BLaER1 (cell line): ENCODE results near the gene C11orf24.

Experiments
- H3K27ac ChIP-seq: shearing (Covaris generic); formaldehyde crosslinking; 2 replicates; pipeline ENCODE4 v1.8.1; 2022
- H3K27me3 ChIP-seq: shearing (Covaris generic); formaldehyde crosslinking; 2 replicates; pipeline ENCODE4 v1.8.1; 2022
- H3K36me3 ChIP-seq: shearing (Covaris generic); formaldehyde crosslinking; 2 replicates; pipeline ENCODE4 v1.8.1; 2022
- H3K4me1 ChIP-seq: shearing (Covaris generic); formaldehyde crosslinking; 2 replicates; pipeline ENCODE4 v1.8.1; 2022
- H3K4me2 ChIP-seq: shearing (Covaris generic); formaldehyde crosslinking; 2 replicates; pipeline ENCODE4 v1.8.1; 2022
- H3K4me3 ChIP-seq: shearing (Covaris generic); formaldehyde crosslinking; 2 replicates; pipeline ENCODE4 v1.8.1; 2022
- H3K9ac ChIP-seq: shearing (Covaris generic); formaldehyde crosslinking; 2 replicates; pipeline ENCODE4 v1.8.1; 2022
- H3K9me3 ChIP-seq: shearing (Covaris generic); formaldehyde crosslinking; 2 replicates; pipeline ENCODE4 v1.8.1; 2022
- H4K20me1 ChIP-seq: shearing (Covaris generic); formaldehyde crosslinking; 2 replicates; pipeline ENCODE4 v1.8.1; 2022
- Cebpa-rat ChIP-seq: shearing (Covaris generic); IDR thresholded peaks from 2 replicates; pipeline ENCODE4 v1.8.1; 2022

C11orf24 gene

DNA sequence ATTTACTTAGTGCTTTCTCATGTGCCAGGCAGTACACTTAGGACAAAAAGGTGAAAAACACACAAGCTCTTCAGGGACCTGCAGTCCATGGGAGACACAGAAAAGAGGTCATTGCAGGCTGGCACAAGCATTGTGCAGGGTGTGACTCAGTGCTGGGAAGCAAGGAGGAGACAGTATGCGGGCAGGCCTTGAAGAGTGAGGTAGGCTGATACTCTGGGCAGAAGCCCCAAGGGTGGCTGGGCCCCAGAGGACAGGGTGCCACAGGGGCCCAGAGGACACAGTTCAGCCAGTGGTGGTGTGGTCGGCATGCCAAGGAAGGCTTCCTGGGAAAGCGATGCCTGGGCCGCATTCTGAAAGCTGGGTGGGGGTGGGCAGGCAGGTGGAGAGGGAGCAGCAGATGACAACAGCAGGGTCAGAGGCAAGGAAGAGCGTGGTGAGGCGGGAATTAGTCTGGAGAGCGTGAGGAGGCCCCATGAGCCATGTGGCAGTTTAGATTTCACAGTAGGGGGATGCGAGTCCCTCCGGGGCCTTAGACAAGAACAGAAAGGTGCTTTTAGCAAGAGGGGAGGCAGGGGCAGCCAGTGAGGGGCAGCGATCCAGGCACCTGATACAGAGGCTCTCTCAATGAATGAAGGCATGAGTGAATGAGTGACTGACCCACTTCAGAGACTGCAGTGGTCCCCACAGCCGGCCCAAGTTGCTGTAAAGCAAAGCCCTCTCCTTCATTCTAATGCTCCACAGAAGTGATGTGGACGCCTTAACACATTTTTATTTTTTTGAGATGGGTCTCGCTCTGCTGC, 6.8 kb downstream of the C11orf24 start:
- peaks cover 72% of the 10 kb centered on the region for H3K36me3 ChIP-seq
- H3K4me2 ChIP-seq, result peak overlapping the region; percentile 79
- no peak for TF ChIP-seq Cebpa-rat
- no peak overlapping the region for H3K9ac ChIP-seq
- H3K27ac ChIP-seq, result peak overlapping the region; percentile 89
- H4K20me1 ChIP-seq, result no peaks in the 10 kb centered on the region
- no peaks in the 10 kb centered on the region for H3K27me3 ChIP-seq
- H3K4me1 ChIP-seq, result peaks cover 51% of the 10 kb centered on the region
- H3K4me3 ChIP-seq, result no peak overlapping the region
- no peaks in the 10 kb centered on the region for H3K9me3 ChIP-seq

DNA sequence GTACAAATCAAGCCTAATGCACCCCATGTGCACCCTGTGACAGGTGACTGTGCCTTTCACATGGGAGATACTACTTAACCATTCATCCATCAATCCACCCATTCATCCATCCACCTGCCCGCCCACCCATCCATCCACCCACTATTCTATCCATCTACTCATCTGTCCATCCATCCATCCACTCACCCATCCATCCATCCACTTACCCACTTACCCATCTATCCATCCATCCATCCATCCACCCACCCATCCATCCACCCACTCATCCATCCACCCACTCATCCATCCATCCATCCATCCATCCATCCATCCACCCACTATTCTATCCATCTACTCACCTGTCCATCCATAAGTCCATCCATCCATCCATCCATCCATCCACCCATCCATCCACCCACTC, 7.5 kb downstream of the C11orf24 start:
- H3K4me1 ChIP-seq, result peaks cover 44% of the 10 kb centered on the region
- H3K27ac ChIP-seq, result no peak overlapping the region
- no peak overlapping the region for H3K9ac ChIP-seq
- H3K4me2 ChIP-seq, result no peak overlapping the region
- no peaks in the 10 kb centered on the region for H3K27me3 ChIP-seq
- TF ChIP-seq Cebpa-rat, result no peak
- H3K9me3 ChIP-seq, result no peaks in the 10 kb centered on the region
- H3K4me3 ChIP-seq, result no peak overlapping the region
- peaks cover 79% of the 10 kb centered on the region for H3K36me3 ChIP-seq
- H4K20me1 ChIP-seq, result no peaks in the 10 kb centered on the region

DNA sequence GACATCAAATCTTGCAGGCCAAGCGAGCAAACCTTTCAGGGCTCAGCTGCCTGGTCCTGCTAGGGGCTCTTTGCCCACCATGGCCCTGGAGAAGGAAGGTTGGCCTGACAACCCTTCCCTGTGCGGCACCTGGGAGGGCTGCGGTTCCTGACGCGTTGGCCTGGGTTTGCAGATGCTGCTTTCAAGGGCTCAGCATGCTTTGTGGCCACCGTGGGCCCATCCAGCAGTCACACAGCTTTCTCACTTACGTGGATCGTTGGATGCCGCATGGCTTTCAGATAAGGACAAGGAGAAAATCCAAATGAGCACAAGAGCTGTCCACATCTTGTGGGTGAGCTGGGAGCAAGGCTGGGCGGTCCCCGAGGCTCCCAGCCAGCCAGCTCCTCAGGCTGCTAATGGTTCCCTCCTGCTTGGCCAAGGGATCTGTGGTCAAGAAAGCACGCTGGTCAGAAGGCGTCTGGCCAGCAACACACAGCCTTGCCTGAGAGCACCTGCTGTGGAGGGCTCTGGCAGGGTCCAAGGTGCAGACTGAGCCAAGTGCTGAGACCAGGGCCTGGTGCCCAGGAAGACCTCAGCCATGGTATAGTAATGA, 8.2 kb downstream of the C11orf24 start:
- Histone ChIP-seq H3K4me3 (no peak overlapping the region), H3K9me3 (no peaks in the 10 kb centered on the region), H3K4me2 (no peak overlapping the region), H3K9ac (no peak overlapping the region), H4K20me1 (no peaks in the 10 kb centered on the region), H3K27ac (no peak overlapping the region), H3K27me3 (no peaks in the 10 kb centered on the region), H3K36me3 (peaks cover 79% of the 10 kb centered on the region), H3K4me1 (peaks cover 38% of the 10 kb centered on the region)
- no peak for TF ChIP-seq Cebpa-rat

DNA sequence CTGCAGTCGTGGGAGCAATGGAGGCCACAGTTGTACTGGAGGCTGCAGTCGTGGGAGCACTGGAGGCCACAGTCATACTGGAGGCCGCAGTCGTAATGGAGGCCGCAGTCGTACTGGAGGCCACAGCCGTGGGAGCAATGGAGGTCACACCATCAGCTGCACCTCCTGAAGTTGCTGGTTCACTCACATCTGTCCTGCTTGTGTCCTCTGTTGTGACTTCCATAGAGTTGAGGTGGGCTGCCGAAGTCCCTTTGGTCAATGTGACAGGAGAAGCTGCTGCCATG, 9.3 kb downstream of the C11orf24 start:
- no peak overlapping the region for H3K27ac ChIP-seq
- TF ChIP-seq Cebpa-rat, result no peak
- H3K9me3 ChIP-seq, result no peaks in the 10 kb centered on the region
- H3K9ac ChIP-seq, result no peak overlapping the region
- H3K4me3 ChIP-seq, result no peak overlapping the region
- H4K20me1 ChIP-seq, result no peaks in the 10 kb centered on the region
- no peaks in the 10 kb centered on the region for H3K27me3 ChIP-seq
- peaks cover 72% of the 10 kb centered on the region for H3K36me3 ChIP-seq
- peaks cover 39% of the 10 kb centered on the region for H3K4me1 ChIP-seq
- H3K4me2 ChIP-seq, result no peak overlapping the region

DNA sequence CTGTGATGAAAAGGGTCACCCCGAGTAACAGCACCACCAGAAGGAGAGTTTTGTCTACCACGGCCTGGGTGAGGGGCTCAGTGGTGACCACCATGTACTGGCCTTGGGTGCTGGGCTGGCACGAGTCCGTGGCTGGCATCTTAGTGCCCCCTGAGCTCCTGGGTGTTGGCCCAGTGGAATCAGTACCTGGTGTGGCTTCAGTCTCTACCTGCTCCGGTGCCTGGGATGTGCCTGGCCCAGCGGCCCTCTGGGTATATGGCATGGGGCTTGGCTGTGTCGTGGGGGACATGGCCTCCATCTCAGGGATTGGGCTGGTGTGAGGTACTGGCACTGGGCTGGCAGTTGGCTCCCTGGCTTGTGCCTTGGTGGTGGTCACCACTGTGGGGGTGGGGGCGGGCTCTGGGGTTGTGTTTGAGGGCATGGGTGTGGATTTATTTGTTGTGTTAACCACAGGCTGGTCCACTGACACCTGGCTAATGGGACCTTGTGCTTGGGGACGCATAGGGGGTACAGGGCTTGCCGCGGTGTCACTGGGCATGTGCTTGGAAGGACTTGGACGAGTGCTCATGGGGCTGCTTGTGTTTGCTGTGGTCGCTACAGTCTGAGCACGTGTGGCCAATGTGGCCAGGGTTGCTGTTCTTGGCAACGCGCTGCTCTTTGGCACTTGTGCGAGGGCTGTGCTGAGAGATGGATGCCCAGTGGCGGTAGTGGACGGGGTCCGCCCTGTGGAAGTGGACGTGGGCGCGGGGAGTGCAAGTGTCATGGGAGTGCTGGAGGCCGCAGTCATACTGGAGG, 9.8 kb downstream of the C11orf24 start:
- Histone ChIP-seq H3K36me3 (peaks cover 66% of the 10 kb centered on the region), H3K27me3 (no peaks in the 10 kb centered on the region), H3K4me2 (no peak overlapping the region), H3K4me1 (peaks cover 39% of the 10 kb centered on the region), H3K4me3 (no peak overlapping the region), H3K9ac (no peak overlapping the region), H4K20me1 (no peaks in the 10 kb centered on the region), H3K9me3 (no peaks in the 10 kb centered on the region), H3K27ac (no peak overlapping the region)
- no peak for TF ChIP-seq Cebpa-rat

DNA sequence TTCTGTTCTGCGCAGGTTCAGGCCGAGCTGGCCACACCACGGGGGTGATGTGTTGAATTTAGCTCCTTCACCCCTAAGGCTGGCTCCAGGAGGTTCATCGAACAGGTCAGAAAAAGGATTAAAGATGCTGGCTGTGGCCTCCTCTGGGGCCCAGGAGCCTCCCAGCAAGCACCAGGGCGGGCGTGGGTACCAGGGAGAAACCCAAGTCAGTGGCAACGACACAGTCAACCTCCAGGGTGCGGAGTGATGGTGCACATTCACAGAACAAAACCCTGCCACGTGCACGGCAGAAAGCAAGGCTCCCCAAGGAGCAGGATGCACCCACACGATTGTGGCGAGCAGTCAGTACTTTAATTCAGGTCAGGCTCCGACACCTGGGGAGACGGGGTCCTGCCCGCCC, 10.8 kb downstream of the C11orf24 start:
- no peak for TF ChIP-seq Cebpa-rat
- Histone ChIP-seq H3K4me2 (no peak overlapping the region), H3K27me3 (no peaks in the 10 kb centered on the region), H3K4me1 (peaks cover 39% of the 10 kb centered on the region), H3K9ac (no peak overlapping the region), H3K4me3 (no peak overlapping the region), H4K20me1 (no peaks in the 10 kb centered on the region), H3K36me3 (peaks cover 64% of the 10 kb centered on the region), H3K27ac (no peak overlapping the region), H3K9me3 (no peaks in the 10 kb centered on the region)

DNA sequence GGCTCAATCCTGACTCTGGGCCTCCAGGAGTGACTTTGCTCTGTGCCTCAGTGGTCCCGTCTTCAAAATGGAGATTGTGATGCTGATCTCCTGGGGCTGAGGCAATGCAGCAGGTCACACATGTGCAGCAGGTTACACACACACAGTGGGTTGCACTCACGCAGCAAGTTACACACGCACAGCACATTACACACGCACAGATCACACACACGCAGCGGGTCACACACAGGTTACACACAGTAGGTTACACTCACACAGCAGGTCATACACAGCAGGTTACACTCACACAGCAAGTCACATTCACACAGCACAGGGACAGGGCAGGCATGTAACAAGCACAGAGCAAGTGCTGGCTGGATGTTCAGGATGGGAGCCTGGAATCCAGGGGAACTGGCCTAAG, 11.3 kb downstream of the C11orf24 start:
- H3K4me3 ChIP-seq, result no peak overlapping the region
- peaks cover 39% of the 10 kb centered on the region for H3K4me1 ChIP-seq
- no peak for TF ChIP-seq Cebpa-rat
- no peaks in the 10 kb centered on the region for H3K9me3 ChIP-seq
- no peak overlapping the region for H3K9ac ChIP-seq
- H3K36me3 ChIP-seq, result peaks cover 58% of the 10 kb centered on the region
- no peak overlapping the region for H3K4me2 ChIP-seq
- H4K20me1 ChIP-seq, result no peaks in the 10 kb centered on the region
- H3K27me3 ChIP-seq, result no peaks in the 10 kb centered on the region
- no peak overlapping the region for H3K27ac ChIP-seq

DNA sequence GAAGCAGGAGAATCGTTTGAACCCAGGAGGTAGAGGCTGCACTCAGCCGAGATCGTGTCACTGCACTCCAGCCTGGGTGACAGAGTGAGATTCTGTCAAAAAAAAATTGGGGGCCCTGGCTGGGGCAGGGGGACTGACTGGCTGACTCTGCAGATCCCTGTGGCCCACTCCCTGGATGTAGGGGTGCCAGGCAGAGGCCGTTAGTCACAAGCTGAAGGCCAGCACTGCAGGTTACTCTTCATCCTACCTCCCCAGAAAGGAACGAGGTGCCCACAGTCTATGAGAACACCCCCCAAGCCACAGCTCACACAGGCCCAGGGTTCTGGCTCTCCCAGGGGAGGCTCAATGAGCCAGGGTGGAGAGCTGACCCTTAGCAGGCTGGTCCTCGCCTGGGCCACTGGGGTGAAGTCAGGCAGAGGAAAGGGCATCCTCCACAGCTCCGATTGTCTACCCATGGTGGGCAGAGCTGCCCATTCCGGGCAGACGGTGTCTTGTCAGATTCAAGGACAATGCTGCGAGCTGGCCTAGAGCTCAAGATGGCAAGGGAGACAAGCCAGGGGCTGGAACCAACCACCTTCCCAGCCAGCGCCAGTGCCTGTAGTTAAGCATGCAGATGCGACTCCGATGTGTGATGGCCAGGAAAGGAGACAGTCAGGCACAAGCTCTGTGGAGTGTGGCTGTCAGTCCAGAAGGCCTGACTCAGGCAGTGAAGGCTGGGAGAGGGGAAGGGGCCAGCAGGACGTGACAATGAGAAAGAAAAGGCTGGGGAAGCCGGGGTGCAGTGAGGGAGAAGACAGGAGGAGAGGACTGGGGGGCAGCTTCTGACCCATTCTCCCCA, 12.4 kb downstream of the C11orf24 start:
- Histone ChIP-seq H3K27ac (no peak overlapping the region), H3K36me3 (peaks cover 49% of the 10 kb centered on the region), H3K4me3 (no peak overlapping the region), H3K4me1 (peaks cover 41% of the 10 kb centered on the region), H4K20me1 (no peaks in the 10 kb centered on the region), H3K9ac (no peak overlapping the region), H3K9me3 (no peaks in the 10 kb centered on the region), H3K4me2 (no peak overlapping the region), H3K27me3 (no peaks in the 10 kb centered on the region)
- TF ChIP-seq Cebpa-rat, result no peak

DNA sequence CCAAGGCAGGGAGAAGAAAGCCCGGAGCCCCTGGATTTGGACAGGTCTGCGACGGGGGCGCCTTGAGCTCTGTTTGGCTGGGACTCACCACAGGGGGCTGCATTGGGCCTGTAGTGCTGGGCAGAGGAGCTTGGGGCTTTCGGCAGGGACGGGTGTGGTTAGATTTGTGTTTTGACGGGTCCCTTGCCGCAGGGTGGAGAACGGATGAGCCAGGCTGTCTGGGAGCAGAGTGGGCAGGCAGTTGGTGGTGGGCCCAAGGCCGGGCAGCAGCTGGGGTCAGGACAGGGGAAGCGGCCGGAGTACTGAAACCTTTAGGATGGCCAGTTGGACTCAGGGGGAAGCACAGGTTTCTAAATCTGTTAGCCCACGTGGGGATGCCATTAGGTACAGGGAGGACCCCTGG, 13.4 kb downstream of the C11orf24 start:
- H3K27ac ChIP-seq, result no peak overlapping the region
- no peaks in the 10 kb centered on the region for H3K27me3 ChIP-seq
- no peak for TF ChIP-seq Cebpa-rat
- peaks cover 51% of the 10 kb centered on the region for H3K4me1 ChIP-seq
- H3K9ac ChIP-seq, result no peak overlapping the region
- H3K36me3 ChIP-seq, result peaks cover 41% of the 10 kb centered on the region
- no peaks in the 10 kb centered on the region for H3K9me3 ChIP-seq
- no peak overlapping the region for H3K4me3 ChIP-seq
- no peak overlapping the region for H3K4me2 ChIP-seq
- H4K20me1 ChIP-seq, result no peaks in the 10 kb centered on the region
